Activated CD8-positive, alpha-beta memory T cell treated with anti-CD3 and anti-CD28 coated beads for 4 hours (primary cell): ENCODE measurements around the gene TBCE.
"Not testable (repeated sequence)": the region's sequence is repeated elsewhere in the genome, so short reads cannot be mapped to it uniquely, and the experiment has no call there.

ENCODE experiments used
- DNase-seq, 2 donors: peaks; one replicate each; pipeline ENCODE4 v3.0.0-alpha.2; 2020; ENCODE audit warnings: low read depth in 2 of 2

TBCE gene

DNA sequence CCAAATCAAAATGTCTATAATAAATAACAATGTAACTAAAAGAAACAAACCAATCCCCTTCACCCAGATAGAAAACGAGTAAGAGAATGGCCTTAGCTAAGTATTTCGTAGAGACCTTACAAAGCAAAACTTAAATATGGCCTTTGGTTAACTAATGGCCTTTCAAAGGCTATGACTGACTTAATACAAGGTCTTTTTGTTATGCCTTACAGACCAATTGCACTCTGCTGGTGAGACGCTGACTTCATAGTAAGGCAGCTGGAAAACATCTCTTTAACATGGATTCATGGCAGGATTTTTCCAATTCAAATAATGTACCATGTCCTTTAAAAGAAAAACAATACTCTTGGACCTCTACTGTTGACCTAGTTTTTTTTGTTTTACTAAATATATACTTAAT lies 15.8 kb upstream of the TBCE start:
- no peak for DNase-seq

DNA sequence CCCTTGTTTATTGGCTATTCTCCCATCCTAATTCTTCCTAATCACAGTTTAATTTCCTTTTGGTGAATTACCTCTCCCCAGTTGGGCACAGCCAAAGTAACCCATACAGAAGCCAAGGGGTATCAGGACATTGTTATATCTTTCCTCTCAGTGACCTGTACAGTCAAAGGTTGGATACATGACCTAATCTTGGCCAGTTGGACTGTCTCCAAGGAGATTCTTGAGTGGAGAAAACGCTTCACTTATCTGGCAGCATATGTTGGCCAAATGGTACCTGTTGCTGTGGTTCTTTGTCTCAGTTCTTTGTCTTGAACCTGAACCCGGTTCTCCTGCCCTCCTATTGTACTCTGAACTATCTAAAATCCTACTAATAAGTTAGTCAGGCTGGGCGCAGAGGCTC lies 15.3 kb upstream of the TBCE start:
- no peak for DNase-seq

DNA sequence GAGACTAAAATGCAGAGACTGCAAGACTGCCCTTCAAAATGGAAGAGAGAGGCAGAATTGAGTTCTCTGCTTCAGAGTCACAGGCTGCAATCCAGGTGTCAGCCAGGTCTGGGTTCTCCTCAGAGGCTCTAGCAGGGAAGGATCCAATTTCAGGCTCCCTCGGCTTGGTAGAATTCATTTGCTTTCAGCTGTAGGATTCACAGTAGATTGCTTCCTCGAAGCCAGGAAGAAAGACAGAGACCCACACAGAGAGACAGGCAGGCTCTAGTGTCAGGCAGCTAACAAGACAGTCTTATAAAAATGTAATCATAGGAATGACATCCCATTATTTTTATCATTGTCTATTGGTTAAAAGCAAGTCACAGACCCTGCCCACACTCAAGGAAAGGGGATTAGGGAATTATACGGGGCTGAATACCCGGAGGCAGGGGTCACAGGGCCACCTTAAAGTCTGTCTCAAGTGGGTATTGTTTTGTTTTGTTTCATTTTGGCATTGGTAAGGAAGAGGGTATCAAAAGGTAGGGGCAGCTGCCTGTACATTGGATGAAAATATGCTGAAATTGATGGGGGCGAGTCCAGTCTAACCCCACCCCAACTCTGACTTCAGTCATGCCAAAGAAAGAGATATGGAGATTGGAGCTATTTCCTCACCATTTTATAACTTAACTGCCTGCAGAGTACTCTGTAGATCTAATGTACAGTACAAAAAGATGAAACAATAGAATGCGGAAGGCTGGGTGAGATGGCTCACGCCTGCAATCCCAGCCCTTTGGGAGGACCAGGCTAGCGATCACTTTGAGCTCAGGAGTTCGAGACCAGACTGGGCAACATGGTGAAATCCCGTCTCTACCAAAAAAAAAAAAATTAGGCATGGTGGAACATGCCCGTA lies 9.5 kb upstream of the TBCE start:
- no peak for DNase-seq

DNA sequence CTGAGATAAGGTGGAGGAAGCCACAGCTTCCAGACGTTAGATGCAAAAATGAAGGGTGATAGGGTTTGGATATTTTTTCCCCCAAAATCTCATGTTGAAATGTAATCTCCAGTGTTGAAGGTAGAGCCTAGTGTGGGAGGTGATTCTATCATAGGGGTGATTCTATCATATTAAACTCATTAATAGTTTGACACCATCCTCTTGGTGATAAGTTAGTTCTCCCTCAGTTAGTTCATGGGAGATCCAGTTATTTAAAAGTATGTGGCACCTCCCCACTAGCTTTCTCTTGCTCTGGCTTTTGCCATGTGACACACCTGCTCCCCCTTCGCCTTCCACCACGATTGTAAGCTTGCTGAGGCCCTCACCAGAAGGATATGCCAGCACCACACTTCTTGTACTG lies 8.3 kb upstream of the TBCE start:
- no peak for DNase-seq

DNA sequence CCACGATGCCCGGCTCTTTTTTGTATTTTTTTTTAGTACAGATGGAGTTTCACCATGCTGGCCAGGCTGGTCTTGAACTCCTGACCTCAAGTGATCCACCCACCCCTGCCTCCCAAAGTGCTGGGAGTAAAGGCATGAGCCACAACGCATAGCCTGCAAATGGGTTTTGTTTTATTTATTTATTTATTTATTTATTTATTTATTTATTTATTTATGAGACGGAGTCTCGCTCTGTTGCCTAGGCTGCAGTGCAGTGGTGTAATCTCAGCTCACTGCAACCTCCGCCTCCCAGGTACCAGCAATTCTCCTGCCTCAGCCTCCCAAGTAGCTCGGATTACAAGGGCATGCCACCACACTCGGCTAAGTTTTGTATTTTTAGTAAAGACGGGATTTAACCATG lies 3.0 kb upstream of the TBCE start:
- DNase-seq, result not testable (repeated sequence)

DNA sequence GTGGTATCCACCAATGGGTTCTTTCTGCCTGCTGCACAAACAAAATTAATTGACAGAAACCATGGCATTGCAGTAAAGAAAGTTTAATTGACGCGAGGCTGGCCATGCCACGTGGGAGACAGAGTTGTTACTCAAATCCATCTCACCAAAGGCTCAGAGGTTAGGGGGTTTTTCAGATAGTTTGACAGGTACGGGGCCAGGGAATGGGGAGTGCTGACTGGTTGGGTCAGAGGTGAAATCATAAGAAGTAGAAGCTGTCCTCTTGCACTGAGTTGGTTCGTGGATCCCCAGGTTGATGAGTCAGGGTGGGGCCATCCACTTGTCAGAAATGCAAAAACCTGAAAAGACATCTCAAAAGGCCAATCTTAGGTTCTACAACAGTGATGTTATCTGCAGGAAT lies 941 bp upstream of the TBCE start:
- no peak for DNase-seq

DNA sequence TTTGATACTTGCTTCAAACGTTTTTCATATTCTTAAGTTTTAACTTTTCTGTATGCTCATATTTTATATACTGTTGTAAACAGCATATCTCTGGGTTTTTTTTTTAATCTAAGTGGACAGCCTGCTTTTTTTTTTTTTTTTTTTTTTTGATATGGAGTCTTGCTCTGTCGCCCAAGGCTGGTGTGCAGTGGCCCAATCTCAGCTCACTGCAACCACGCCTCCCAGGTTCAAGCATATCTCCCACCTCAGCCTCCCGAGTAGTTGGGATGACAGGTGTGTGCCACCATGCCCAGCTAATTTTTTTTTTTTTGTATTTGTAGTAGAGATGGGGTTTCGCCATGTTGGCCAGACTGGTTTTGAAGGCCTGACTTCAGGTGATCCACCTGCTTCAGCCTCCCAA lies 1.2 kb downstream of the TBCE start:
- DNase-seq, result no peak

DNA sequence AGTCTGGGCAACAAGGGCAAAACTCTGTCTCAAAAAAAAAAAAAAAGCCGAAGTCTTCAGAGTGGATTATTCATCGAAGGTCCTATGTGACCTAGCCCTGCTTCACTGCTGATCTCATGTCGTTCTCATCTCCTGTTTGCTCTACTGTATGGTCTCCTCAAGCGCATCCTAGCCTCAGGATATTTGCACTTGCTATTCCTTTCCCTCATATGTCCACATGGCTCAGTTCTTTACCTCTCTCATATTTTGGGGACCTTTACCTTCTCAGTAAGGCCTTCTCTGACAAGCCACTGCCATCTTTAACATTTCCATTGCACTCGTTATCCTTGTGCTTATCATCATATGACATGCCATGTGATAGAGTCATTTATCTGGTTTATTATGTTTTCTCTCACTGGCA lies 2.6 kb downstream of the TBCE start:
- no peak for DNase-seq

DNA sequence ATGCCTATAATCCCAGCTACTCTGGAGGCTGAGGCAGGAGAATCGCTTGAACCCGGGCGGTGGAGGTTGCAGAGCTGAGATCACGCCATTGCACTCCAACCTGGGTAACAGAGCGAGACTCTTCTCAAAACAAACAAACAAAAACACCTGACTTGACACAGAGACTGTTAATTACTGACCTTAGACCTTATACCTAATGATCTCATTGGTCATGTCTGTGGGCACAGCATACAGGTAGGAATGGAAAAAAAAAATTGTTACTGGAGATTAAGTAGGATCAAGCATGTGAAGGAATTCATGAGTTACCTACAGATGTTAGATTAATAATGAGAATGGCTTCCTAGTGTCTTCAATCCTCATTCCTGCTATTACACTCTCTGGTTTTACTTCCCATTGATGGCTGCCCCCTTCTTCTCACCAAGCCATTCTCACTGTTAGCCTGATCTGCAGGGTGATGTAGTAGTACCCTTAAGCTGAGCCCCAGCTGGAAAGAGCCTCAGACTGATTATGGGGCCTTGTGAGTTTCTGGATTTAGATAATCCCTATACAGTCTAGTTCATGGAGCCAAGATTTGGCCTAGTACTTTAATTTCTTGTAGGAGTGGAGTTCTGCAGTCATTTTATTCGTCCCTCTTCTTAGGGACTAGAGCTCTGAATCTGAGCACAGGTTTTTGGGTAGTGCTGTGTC lies 8.8 kb downstream of the TBCE start:
- no peak for DNase-seq

DNA sequence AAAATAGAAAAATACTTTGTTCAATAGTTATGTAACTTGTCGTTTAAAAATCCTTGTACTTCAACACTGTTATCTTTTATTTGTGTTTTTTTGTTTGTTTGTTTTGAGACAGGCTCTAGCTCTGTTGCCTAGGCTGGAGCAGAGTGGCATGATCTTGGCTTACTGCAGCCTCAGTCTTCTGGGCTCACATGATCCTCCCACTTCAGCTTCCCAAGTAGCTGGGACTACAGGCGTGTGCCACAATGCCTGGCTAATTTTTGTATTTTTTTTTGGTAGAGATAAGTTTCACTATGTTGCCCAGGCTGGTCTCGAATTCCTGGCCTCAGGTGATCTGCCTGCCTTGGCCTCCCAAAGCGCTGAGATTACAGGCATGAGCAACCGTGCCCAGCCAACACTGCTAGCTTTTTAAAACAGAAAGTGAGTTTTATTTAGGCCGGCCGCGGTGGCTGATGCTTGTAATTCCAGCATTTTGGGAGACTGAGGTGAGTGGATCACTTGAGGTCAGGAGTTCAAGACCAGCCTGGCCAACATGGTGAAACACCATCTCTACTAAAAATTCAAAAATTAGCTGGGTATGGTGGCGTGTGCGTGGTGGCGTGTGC lies 11.0 kb downstream of the TBCE start:
- not testable (repeated sequence) for DNase-seq

DNA sequence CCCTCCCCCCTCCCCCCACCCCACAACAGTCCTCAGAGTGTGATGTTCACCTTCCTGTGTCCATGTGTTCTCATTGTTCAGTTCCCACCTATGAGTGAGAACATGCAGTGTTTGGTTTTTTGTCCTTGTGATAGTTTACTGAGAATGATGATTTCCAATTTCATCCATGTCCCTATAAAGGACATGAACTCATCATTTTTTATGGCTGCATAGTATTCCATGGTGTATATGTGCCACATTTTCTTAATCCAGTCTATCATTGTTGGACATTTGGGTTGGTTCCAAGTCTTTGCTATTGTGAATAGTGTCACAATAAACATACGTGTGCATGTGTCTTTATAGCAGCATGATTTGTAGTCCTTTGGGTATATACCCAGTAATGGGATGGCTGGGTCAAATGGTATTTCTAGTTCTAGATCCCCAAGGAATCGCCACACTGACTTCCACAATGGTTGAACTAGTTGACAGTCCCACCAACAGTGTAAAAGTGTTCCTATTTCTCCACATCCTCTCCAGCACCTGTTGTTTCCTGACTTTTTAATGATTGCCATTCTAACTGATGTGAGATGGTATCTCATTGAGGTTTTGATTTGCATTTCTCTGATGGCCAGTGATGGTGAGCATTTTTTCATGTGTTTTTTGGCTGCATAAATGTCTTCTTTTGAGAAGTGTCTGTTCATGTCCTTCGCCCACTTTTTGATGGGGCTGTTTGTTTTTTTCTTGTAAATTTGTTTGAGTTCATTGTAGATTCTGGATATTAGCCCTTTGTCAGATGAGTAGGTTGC lies 14.9 kb downstream of the TBCE start:
- DNase-seq, result not testable (repeated sequence)

DNA sequence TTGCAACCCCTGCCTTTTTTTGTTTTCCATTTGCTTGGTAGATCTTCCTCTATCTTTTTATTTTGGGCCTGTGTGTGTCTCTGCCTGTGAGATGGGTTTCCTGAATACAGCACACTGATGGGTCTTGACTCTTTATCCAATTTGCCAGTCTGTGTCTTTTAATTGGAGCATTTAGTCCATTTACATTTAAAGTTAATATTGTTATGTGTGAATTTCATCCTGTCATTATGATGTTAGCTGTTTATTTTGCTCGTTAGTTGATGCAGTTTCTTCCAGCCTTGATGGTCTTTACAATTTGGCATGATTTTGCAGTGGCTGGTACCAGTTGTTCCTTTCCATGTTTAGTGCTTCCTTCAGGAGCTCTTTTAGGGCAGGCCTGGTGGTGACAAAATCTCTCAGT lies 18.4 kb downstream of the TBCE start:
- not testable (repeated sequence) for DNase-seq

DNA sequence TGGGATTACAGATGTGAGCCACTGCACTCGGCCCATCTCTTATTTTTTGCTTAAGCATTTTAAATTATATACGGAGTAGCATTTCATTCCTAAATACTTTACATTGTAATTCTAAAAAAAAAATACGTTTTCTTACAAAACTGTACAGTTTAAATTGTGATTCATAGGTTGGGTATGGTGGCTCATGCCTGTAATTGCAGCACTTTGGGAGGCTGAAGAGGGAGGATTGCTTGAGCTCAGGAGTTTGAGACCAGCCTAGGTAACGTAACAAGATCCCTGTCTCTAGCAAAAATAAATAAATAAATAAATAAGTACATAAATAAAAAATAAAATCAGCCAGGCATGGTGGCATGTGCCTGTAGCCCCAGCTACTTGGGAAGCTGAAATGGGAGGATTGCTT lies 24.6 kb downstream of the TBCE start:
- no peak for DNase-seq

DNA sequence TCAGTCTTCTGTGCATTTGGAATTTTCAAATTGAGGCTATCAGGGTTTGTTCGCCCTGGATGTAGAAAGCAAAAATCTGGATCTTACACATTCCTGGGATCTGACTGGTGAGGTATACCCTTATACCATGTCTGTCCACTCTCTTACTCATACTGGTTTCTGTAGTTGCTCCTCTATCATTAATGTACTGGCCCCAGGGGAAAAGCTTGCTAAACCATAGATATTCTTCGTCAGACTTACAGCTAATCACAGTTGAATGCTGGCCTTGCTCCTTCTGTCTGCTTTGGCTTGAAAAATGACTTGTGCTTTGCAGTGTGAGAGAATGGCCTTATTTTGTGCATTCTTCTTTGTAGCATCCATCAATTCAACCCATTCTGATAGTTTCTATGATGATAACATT lies 30.5 kb downstream of the TBCE start:
- DNase-seq, result no peak

DNA sequence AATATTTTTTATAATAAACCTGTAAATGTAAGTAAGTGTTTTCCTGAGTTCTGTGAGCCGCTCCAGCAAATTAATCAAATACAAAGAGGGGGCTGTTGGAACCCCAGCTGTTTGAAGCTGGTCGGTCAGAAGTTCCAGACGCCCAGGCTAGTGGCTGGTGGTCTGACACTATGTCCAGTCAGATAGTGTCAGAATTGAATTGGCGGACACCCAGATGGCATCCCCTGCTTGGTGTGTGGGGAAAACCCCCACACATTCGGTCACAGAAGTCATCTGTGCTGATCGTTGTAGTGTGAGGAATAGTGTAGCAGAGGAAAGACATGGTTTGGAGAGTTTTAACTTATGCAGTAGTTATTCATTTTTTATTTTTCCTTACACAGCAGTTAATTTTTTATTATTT lies 32.4 kb downstream of the TBCE start:
- DNase-seq, result no peak

DNA sequence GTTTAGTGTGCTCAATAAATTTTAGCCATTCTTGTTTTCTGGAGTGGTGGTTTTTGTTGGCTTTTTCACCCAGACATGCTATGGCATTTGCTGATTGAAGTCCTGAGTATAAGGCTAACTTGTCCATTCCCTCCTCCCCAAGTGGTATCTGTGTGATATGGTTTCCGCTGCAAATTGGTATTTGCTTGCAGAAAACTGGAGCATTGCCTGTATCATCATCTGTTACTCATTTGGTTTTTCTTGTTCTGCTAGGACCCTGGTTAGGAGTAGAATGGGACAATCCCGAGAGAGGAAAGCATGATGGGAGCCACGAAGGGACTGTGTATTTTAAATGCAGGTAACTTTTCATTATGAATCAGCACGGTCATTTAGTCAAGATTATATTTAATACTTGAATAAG lies 34.0 kb downstream of the TBCE start:
- no peak for DNase-seq

DNA sequence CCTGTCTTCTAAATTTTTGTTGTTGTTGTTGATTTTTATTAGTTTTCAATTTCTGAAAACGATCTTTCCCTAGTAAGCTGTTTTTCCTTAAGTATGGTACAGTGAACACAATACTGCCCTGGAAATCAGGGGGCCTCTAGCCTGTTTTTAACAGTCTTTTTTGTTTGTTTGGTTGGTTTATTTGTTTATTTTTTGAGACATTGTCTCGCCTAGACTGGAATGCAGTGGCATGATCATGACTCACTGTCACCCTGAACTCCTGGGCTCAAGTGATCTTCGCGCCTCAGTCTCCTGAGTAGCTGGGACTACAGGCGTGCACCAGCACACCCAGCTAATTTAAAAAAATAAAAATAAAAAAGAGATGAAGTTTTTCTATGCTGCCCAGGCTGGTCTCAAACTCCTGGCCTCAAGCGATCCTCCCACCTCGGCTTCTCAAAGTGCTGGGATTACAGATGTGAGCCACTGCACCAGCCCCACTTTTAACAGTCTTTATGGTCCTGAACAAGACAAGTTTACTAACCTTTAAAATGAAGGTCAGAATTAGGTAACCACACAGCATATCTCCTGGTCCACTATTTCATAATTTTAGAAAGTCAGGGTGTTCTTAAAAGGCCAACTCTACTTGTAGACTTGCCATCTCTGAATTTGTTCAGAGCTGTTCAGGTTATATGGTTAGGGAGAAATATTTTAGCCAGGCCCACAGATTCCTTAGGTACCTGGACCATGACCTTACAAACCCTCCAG lies 35.4 kb downstream of the TBCE start:
- no peak for DNase-seq

DNA sequence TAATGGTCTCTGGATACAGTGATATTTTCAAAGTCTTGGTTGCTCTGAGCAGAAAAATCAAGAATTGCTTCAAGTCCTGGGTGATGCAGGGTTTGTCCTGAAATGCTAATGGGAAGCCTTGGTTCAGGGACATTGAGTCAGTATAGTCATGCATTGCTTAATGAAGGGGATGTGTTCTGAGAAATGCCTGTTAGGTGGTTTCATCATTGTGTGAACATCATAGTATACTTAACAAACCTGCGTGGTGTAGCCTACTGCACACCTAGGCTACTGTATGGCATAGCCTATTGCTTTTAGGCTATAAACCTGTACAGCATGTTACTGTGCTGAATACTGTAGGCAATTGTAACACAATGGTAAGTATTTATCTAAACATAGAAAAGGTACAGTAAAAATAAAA lies 36.4 kb downstream of the TBCE start:
- DNase-seq, result no peak

DNA sequence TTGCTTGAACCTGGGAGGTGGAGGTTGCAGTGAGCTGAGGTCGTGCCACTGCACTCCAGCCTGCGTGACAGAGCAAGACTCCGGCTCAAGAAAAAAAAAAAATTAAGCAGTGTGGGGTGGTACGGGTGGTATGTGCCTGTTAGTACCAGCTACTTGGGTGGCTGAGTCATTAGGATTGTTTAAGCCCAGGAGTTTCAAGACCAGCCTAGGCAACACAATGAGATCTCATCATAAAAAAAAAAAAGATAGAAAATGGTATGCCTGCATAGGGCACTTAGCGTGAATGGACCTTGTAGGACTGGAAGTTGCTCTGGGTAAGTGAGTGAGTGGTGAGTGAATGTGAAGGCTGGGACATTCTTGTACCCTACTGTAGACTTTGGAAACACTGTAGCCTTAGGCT lies 37.0 kb downstream of the TBCE start:
- DNase-seq, result no peak

DNA sequence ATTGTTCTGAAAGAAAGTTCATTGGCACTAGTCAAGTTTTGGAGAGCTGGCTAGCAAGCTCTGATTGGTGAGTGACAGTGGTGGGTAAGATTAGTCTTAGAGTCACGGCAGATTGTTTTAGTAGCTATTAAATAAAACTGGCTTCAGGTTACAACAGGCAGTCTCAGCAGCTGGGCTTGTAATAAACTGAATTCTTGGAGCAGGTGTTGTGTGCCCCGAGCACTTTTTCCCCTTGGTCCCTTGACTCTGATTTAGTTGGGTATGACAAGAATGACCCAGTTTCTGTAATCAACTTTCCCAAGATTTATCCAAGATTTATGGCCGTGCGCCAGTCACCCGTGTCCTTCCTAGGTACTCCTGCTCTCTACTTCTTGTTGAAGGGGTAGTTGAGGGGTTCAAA lies 40.2 kb downstream of the TBCE start:
- DNase-seq, result no peak

DNA sequence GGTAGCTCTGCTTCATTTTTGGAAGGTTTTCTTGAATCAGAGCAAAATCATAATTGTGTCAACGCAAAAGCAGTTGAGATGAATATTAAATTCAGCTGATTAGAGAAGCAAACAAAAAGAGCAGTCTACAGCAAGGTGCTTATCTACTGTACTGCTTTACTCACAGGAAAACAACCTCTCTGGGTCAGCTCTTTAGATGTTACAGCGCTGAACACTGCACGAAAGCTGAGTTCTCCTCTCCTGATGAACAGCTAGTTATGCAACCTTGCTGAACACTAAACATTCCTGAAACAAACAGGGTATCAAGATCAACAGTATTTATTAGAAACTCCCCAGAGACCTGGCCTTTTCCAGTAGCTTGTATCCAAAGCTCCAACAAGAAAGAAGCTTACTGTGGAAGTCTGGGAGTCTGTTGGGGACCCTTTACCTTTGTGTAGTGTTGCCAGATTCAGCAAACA lies 41.3 kb downstream of the TBCE start:
- no peak for DNase-seq
